NCI-H128 (cell line): ENCODE results near the gene FBH1.

Experiments
- DNase-seq: peaks from one replicate; lab custom pipeline; 2025; ENCODE audit not compliant: unreplicated experiment; lab: John Stamatoyannopoulos, UW

Gene FBH1

GRCh38 chr10:5976512-5977470, 86.7 kb downstream of the FBH1 start:
- no peak for DNase-seq

- DNase-seq, result no peak
These were observed 87.6 kb downstream of the FBH1 start, which contains the start of gene IL15RA for GRCh38 chr10:5977471-5978229. IL15RA (minus strand) TSS chr10:5977543; CDS start chr10:5977492, 51 bp downstream.

- no peak for DNase-seq
These were observed 88.1 kb downstream of the FBH1 start for GRCh38 chr10:5978230-5978489.

GRCh38 chr10:5981529-5981928, 91.5 kb downstream of the FBH1 start:
- DNase-seq, result no peak

GRCh38 chr10:5983774-5984173, 93.7 kb downstream of the FBH1 start:
- DNase-seq, result no peak

GRCh38 chr10:5985029-5985428, 95.0 kb downstream of the FBH1 start:
- DNase-seq, result no peak
